Hematopoietic multipotent progenitor cell treated with erythropoietin and hydrocortisone succinate and interleukin-3 and kit ligand, for 17 days (in vitro differentiated cells): ENCODE results near the gene CREB3L1.

ENCODE experiments used
- DNase-seq: peaks from one replicate; pipeline ENCODE4 v3.0.0-alpha.2; 2015; ENCODE audit warnings: low spot score

CREB3L1 gene

DNA sequence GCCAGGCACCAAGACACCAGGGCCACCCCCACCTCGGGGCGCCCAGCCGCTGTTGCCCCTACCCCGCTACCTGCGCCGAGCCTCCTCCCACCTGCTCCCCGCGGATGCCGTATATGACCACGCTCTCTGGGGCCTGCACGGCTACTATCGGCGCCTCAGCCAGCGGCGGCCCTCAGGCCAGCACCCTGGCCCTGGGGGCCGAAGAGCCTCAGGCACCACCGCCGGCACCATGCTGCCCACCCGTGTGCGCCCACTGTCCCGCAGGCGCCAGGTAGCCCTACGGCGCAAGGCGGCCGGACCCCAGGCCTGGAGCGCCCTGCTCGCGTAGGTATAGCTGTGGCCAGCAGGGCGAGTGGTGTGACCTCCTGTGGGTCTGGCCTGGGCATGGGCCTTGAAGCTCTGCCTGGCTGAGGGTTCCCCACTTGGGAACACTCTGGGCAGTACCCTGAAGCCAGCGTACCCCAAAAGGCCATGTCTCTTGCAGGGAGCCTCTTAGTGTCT is 89.2 kb downstream of the CREB3L1 start:
- DNase-seq: no peak

- peak; percentile 67 for DNase-seq
Observed at GRCh38 chr11:46367244-46367915, 89.9 kb downstream of the CREB3L1 start.

DNA sequence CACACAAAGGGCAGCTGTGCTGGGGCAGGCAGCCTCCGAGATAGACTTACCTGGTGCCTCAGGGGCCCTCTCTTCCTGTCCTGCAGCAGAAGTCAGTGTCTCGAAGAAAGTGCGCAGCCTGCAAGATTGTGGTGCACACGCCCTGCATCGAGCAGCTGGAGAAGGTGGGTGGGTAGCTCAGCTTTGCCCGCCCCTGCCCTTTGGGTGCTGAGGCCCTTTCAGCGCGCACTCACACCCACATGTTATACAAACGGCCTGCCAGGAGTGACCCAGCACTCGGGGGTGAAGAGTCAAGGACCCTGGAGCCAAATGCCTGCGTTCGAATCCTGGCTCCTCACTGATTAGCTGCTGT is 90.4 kb downstream of the CREB3L1 start:
- no peak for DNase-seq

DNA sequence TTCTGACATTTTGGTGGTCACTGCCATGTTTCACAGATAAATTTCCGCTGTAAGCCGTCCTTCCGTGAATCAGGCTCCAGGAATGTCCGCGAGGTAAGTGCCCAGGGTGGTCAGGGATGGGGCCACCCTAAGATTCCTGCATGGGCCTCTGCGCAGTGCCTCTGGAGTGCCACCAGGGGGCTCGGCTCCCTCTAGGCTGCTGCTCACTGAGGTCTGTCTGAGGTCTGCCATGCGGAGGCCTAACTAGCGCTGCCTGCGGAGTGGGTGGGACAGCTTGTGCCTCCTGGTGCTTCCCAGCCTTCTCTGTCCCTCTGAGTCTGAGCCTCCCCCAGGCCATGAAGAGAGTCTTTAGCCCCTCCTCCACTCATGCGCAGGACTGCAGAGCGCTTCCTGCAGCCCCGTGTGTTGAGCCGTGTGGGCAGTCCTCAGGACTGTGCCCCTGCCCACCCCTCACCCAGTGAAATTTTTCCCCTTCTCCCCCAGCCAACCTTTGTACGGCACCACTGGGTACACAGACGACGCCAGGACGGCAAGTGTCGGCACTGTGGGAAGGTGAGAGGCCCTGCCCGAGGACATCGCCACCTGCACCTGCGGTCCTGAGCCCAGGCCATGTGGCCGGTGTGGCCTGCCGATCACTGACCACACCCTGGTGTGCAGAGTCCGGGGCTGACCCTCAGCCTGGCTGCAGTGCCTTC is 92.1 kb downstream of the CREB3L1 start:
- DNase-seq: peak; percentile 56

- DNase-seq: no peak
Observed at GRCh38 chr11:46370253-46370652, 92.8 kb downstream of the CREB3L1 start.
